ENCODE data around the gene WHAMM.

WHAMM gene

GRCh38 chr15:82871832-82872484, 62.5 kb downstream of the WHAMM start:
- no peak for FAIRE-seq

GRCh38 chr15:82873000-82873680, 63.7 kb downstream of the WHAMM start:
- FAIRE-seq, result no peak

- no peak for FAIRE-seq
These were observed 64.8 kb downstream of the WHAMM start for GRCh38 chr15:82874267-82874666.

GRCh38 chr15:82874961-82875360, 65.5 kb downstream of the WHAMM start:
- FAIRE-seq, result no peak

GRCh38 chr15:82875411-82876003, 66.1 kb downstream of the WHAMM start:
- FAIRE-seq, result no peak

- FAIRE-seq, result no peak
These were observed 68.4 kb downstream of the WHAMM start for GRCh38 chr15:82877825-82878224.

- FAIRE-seq, result no peak
These were observed 68.9 kb downstream of the WHAMM start for GRCh38 chr15:82878325-82878724.

GRCh38 chr15:82880704-82881103, 71.3 kb downstream of the WHAMM start:
- FAIRE-seq, result no peak

- no peak for FAIRE-seq
These were observed 72.3 kb downstream of the WHAMM start for GRCh38 chr15:82881747-82882146.

- no peak for FAIRE-seq
These were observed 73.0 kb downstream of the WHAMM start for GRCh38 chr15:82882273-82882928.

Measured in islet of Langerhans (tissue), 1 donor.